GM21447 (cell line): ENCODE measurements around the gene TBCE.
"Not testable (repeated sequence)": the region's sequence is repeated elsewhere in the genome, so short reads cannot be mapped to it uniquely, and the experiment has no call there.

Experiments used
- ATAC-seq: cut with Tn5 transposase; IDR thresholded peaks from one replicate; pipeline ENCODE4 v1.9.1; 2021; ENCODE audit not compliant: unreplicated experiment

The TBCE gene

DNA sequence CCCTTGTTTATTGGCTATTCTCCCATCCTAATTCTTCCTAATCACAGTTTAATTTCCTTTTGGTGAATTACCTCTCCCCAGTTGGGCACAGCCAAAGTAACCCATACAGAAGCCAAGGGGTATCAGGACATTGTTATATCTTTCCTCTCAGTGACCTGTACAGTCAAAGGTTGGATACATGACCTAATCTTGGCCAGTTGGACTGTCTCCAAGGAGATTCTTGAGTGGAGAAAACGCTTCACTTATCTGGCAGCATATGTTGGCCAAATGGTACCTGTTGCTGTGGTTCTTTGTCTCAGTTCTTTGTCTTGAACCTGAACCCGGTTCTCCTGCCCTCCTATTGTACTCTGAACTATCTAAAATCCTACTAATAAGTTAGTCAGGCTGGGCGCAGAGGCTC is 15.3 kb upstream of the TBCE start:
- ATAC-seq: no peak

DNA sequence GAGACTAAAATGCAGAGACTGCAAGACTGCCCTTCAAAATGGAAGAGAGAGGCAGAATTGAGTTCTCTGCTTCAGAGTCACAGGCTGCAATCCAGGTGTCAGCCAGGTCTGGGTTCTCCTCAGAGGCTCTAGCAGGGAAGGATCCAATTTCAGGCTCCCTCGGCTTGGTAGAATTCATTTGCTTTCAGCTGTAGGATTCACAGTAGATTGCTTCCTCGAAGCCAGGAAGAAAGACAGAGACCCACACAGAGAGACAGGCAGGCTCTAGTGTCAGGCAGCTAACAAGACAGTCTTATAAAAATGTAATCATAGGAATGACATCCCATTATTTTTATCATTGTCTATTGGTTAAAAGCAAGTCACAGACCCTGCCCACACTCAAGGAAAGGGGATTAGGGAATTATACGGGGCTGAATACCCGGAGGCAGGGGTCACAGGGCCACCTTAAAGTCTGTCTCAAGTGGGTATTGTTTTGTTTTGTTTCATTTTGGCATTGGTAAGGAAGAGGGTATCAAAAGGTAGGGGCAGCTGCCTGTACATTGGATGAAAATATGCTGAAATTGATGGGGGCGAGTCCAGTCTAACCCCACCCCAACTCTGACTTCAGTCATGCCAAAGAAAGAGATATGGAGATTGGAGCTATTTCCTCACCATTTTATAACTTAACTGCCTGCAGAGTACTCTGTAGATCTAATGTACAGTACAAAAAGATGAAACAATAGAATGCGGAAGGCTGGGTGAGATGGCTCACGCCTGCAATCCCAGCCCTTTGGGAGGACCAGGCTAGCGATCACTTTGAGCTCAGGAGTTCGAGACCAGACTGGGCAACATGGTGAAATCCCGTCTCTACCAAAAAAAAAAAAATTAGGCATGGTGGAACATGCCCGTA is 9.5 kb upstream of the TBCE start:
- no peak for ATAC-seq

DNA sequence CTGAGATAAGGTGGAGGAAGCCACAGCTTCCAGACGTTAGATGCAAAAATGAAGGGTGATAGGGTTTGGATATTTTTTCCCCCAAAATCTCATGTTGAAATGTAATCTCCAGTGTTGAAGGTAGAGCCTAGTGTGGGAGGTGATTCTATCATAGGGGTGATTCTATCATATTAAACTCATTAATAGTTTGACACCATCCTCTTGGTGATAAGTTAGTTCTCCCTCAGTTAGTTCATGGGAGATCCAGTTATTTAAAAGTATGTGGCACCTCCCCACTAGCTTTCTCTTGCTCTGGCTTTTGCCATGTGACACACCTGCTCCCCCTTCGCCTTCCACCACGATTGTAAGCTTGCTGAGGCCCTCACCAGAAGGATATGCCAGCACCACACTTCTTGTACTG is 8.3 kb upstream of the TBCE start:
- ATAC-seq: no peak

DNA sequence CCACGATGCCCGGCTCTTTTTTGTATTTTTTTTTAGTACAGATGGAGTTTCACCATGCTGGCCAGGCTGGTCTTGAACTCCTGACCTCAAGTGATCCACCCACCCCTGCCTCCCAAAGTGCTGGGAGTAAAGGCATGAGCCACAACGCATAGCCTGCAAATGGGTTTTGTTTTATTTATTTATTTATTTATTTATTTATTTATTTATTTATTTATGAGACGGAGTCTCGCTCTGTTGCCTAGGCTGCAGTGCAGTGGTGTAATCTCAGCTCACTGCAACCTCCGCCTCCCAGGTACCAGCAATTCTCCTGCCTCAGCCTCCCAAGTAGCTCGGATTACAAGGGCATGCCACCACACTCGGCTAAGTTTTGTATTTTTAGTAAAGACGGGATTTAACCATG is 3.0 kb upstream of the TBCE start:
- ATAC-seq: not testable (repeated sequence)

DNA sequence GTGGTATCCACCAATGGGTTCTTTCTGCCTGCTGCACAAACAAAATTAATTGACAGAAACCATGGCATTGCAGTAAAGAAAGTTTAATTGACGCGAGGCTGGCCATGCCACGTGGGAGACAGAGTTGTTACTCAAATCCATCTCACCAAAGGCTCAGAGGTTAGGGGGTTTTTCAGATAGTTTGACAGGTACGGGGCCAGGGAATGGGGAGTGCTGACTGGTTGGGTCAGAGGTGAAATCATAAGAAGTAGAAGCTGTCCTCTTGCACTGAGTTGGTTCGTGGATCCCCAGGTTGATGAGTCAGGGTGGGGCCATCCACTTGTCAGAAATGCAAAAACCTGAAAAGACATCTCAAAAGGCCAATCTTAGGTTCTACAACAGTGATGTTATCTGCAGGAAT is 941 bp upstream of the TBCE start:
- ATAC-seq: no peak

DNA sequence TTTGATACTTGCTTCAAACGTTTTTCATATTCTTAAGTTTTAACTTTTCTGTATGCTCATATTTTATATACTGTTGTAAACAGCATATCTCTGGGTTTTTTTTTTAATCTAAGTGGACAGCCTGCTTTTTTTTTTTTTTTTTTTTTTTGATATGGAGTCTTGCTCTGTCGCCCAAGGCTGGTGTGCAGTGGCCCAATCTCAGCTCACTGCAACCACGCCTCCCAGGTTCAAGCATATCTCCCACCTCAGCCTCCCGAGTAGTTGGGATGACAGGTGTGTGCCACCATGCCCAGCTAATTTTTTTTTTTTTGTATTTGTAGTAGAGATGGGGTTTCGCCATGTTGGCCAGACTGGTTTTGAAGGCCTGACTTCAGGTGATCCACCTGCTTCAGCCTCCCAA is 1.2 kb downstream of the TBCE start:
- no peak for ATAC-seq

DNA sequence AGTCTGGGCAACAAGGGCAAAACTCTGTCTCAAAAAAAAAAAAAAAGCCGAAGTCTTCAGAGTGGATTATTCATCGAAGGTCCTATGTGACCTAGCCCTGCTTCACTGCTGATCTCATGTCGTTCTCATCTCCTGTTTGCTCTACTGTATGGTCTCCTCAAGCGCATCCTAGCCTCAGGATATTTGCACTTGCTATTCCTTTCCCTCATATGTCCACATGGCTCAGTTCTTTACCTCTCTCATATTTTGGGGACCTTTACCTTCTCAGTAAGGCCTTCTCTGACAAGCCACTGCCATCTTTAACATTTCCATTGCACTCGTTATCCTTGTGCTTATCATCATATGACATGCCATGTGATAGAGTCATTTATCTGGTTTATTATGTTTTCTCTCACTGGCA is 2.6 kb downstream of the TBCE start:
- ATAC-seq: no peak

DNA sequence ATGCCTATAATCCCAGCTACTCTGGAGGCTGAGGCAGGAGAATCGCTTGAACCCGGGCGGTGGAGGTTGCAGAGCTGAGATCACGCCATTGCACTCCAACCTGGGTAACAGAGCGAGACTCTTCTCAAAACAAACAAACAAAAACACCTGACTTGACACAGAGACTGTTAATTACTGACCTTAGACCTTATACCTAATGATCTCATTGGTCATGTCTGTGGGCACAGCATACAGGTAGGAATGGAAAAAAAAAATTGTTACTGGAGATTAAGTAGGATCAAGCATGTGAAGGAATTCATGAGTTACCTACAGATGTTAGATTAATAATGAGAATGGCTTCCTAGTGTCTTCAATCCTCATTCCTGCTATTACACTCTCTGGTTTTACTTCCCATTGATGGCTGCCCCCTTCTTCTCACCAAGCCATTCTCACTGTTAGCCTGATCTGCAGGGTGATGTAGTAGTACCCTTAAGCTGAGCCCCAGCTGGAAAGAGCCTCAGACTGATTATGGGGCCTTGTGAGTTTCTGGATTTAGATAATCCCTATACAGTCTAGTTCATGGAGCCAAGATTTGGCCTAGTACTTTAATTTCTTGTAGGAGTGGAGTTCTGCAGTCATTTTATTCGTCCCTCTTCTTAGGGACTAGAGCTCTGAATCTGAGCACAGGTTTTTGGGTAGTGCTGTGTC is 8.8 kb downstream of the TBCE start:
- no peak for ATAC-seq

DNA sequence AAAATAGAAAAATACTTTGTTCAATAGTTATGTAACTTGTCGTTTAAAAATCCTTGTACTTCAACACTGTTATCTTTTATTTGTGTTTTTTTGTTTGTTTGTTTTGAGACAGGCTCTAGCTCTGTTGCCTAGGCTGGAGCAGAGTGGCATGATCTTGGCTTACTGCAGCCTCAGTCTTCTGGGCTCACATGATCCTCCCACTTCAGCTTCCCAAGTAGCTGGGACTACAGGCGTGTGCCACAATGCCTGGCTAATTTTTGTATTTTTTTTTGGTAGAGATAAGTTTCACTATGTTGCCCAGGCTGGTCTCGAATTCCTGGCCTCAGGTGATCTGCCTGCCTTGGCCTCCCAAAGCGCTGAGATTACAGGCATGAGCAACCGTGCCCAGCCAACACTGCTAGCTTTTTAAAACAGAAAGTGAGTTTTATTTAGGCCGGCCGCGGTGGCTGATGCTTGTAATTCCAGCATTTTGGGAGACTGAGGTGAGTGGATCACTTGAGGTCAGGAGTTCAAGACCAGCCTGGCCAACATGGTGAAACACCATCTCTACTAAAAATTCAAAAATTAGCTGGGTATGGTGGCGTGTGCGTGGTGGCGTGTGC is 11.0 kb downstream of the TBCE start:
- not testable (repeated sequence) for ATAC-seq

DNA sequence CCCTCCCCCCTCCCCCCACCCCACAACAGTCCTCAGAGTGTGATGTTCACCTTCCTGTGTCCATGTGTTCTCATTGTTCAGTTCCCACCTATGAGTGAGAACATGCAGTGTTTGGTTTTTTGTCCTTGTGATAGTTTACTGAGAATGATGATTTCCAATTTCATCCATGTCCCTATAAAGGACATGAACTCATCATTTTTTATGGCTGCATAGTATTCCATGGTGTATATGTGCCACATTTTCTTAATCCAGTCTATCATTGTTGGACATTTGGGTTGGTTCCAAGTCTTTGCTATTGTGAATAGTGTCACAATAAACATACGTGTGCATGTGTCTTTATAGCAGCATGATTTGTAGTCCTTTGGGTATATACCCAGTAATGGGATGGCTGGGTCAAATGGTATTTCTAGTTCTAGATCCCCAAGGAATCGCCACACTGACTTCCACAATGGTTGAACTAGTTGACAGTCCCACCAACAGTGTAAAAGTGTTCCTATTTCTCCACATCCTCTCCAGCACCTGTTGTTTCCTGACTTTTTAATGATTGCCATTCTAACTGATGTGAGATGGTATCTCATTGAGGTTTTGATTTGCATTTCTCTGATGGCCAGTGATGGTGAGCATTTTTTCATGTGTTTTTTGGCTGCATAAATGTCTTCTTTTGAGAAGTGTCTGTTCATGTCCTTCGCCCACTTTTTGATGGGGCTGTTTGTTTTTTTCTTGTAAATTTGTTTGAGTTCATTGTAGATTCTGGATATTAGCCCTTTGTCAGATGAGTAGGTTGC is 14.9 kb downstream of the TBCE start:
- ATAC-seq: not testable (repeated sequence)

DNA sequence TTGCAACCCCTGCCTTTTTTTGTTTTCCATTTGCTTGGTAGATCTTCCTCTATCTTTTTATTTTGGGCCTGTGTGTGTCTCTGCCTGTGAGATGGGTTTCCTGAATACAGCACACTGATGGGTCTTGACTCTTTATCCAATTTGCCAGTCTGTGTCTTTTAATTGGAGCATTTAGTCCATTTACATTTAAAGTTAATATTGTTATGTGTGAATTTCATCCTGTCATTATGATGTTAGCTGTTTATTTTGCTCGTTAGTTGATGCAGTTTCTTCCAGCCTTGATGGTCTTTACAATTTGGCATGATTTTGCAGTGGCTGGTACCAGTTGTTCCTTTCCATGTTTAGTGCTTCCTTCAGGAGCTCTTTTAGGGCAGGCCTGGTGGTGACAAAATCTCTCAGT is 18.4 kb downstream of the TBCE start:
- ATAC-seq: not testable (repeated sequence)

DNA sequence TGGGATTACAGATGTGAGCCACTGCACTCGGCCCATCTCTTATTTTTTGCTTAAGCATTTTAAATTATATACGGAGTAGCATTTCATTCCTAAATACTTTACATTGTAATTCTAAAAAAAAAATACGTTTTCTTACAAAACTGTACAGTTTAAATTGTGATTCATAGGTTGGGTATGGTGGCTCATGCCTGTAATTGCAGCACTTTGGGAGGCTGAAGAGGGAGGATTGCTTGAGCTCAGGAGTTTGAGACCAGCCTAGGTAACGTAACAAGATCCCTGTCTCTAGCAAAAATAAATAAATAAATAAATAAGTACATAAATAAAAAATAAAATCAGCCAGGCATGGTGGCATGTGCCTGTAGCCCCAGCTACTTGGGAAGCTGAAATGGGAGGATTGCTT is 24.6 kb downstream of the TBCE start:
- ATAC-seq: no peak

DNA sequence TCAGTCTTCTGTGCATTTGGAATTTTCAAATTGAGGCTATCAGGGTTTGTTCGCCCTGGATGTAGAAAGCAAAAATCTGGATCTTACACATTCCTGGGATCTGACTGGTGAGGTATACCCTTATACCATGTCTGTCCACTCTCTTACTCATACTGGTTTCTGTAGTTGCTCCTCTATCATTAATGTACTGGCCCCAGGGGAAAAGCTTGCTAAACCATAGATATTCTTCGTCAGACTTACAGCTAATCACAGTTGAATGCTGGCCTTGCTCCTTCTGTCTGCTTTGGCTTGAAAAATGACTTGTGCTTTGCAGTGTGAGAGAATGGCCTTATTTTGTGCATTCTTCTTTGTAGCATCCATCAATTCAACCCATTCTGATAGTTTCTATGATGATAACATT is 30.5 kb downstream of the TBCE start:
- ATAC-seq: no peak

DNA sequence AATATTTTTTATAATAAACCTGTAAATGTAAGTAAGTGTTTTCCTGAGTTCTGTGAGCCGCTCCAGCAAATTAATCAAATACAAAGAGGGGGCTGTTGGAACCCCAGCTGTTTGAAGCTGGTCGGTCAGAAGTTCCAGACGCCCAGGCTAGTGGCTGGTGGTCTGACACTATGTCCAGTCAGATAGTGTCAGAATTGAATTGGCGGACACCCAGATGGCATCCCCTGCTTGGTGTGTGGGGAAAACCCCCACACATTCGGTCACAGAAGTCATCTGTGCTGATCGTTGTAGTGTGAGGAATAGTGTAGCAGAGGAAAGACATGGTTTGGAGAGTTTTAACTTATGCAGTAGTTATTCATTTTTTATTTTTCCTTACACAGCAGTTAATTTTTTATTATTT is 32.4 kb downstream of the TBCE start:
- ATAC-seq: no peak

DNA sequence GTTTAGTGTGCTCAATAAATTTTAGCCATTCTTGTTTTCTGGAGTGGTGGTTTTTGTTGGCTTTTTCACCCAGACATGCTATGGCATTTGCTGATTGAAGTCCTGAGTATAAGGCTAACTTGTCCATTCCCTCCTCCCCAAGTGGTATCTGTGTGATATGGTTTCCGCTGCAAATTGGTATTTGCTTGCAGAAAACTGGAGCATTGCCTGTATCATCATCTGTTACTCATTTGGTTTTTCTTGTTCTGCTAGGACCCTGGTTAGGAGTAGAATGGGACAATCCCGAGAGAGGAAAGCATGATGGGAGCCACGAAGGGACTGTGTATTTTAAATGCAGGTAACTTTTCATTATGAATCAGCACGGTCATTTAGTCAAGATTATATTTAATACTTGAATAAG is 34.0 kb downstream of the TBCE start:
- ATAC-seq: no peak

DNA sequence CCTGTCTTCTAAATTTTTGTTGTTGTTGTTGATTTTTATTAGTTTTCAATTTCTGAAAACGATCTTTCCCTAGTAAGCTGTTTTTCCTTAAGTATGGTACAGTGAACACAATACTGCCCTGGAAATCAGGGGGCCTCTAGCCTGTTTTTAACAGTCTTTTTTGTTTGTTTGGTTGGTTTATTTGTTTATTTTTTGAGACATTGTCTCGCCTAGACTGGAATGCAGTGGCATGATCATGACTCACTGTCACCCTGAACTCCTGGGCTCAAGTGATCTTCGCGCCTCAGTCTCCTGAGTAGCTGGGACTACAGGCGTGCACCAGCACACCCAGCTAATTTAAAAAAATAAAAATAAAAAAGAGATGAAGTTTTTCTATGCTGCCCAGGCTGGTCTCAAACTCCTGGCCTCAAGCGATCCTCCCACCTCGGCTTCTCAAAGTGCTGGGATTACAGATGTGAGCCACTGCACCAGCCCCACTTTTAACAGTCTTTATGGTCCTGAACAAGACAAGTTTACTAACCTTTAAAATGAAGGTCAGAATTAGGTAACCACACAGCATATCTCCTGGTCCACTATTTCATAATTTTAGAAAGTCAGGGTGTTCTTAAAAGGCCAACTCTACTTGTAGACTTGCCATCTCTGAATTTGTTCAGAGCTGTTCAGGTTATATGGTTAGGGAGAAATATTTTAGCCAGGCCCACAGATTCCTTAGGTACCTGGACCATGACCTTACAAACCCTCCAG is 35.4 kb downstream of the TBCE start:
- ATAC-seq: no peak

DNA sequence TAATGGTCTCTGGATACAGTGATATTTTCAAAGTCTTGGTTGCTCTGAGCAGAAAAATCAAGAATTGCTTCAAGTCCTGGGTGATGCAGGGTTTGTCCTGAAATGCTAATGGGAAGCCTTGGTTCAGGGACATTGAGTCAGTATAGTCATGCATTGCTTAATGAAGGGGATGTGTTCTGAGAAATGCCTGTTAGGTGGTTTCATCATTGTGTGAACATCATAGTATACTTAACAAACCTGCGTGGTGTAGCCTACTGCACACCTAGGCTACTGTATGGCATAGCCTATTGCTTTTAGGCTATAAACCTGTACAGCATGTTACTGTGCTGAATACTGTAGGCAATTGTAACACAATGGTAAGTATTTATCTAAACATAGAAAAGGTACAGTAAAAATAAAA is 36.4 kb downstream of the TBCE start:
- ATAC-seq: no peak

DNA sequence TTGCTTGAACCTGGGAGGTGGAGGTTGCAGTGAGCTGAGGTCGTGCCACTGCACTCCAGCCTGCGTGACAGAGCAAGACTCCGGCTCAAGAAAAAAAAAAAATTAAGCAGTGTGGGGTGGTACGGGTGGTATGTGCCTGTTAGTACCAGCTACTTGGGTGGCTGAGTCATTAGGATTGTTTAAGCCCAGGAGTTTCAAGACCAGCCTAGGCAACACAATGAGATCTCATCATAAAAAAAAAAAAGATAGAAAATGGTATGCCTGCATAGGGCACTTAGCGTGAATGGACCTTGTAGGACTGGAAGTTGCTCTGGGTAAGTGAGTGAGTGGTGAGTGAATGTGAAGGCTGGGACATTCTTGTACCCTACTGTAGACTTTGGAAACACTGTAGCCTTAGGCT is 37.0 kb downstream of the TBCE start:
- no peak for ATAC-seq

DNA sequence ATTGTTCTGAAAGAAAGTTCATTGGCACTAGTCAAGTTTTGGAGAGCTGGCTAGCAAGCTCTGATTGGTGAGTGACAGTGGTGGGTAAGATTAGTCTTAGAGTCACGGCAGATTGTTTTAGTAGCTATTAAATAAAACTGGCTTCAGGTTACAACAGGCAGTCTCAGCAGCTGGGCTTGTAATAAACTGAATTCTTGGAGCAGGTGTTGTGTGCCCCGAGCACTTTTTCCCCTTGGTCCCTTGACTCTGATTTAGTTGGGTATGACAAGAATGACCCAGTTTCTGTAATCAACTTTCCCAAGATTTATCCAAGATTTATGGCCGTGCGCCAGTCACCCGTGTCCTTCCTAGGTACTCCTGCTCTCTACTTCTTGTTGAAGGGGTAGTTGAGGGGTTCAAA is 40.2 kb downstream of the TBCE start:
- no peak for ATAC-seq

DNA sequence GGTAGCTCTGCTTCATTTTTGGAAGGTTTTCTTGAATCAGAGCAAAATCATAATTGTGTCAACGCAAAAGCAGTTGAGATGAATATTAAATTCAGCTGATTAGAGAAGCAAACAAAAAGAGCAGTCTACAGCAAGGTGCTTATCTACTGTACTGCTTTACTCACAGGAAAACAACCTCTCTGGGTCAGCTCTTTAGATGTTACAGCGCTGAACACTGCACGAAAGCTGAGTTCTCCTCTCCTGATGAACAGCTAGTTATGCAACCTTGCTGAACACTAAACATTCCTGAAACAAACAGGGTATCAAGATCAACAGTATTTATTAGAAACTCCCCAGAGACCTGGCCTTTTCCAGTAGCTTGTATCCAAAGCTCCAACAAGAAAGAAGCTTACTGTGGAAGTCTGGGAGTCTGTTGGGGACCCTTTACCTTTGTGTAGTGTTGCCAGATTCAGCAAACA is 41.3 kb downstream of the TBCE start:
- ATAC-seq: no peak
